OCI-LY7 (cell line): ENCODE data around the gene CENPV. TPM values are rescaled to one million over a fixed set of nuclear protein-coding genes. Genes with fewer than 3 reads are reported as not detected.
"Not testable (repeated sequence)": the region's sequence is repeated elsewhere in the genome, so short reads cannot be mapped to it uniquely, and the experiment has no call there.

Source experiments
- BruUV-seq: library from RNA; stranded (reverse); fragments of 400-500 nt; replicated peaks from 2 replicates; lab custom pipeline; 2021; lab: Mats Ljungman, UMichigan
- CTCF ChIA-PET: fragments of 300-600 bp; sonication (Branson Sonifier 250); formaldehyde crosslinking; loops from one replicate; lab custom pipeline; 2022; ENCODE audit warnings: antibody characterized with exemption; ENCODE audit not compliant: unreplicated experiment; lab: Charles Lee
- POLR2A ChIA-PET: fragments of 300-600 bp; sonication (Branson Sonifier 250); formaldehyde crosslinking; loops from one replicate; lab custom pipeline; 2022; ENCODE audit warnings: antibody characterized with exemption; lab: Charles Lee
- DNase-seq: peaks from one replicate; pipeline ENCODE4 v3.0.0-alpha.2; 2015; ENCODE audit warnings: low spot score
- H2AFZ ChIP-seq: fragments of 200-600 bp; sonication (generic), shearing (Covaris generic); 2 replicates; pipeline ENCODE4 v1.6.1; 2014; ENCODE audit warnings: mild to moderate bottlenecking, antibody characterized with exemption, low read length, moderate library complexity
- H3K27ac ChIP-seq: fragments of 200-600 bp; sonication (generic); 2 replicates; pipeline ENCODE4 v1.5.1; 2014; ENCODE audit warnings: mixed run types, low read depth, mild to moderate bottlenecking, moderate library complexity, low read length, inconsistent platforms; ENCODE audit not compliant: poor library complexity, severe bottlenecking
- H3K36me3 ChIP-seq: fragments of 200-600 bp; sonication (generic); 2 replicates; pipeline ENCODE4 v1.6.1; 2014; ENCODE audit warnings: mild to moderate bottlenecking, antibody characterized with exemption, low read length, moderate library complexity, mixed read lengths; ENCODE audit not compliant: insufficient read depth
- H3K4me1 ChIP-seq: fragments of 200-600 bp; sonication (generic); 2 replicates; pipeline ENCODE4 v1.5.1; 2014; ENCODE audit warnings: mild to moderate bottlenecking, low read length; ENCODE audit not compliant: insufficient read depth, poor library complexity, severe bottlenecking
- H3K4me2 ChIP-seq: fragments of 200-600 bp; sonication (generic); 2 replicates; pipeline ENCODE4 v1.6.1; 2014; ENCODE audit warnings: mild to moderate bottlenecking, low read length
- H3K4me3 ChIP-seq: fragments of 200-600 bp; sonication (generic); 2 replicates; pipeline ENCODE4 v1.5.1; 2014; ENCODE audit warnings: mild to moderate bottlenecking, low read depth, low read length; ENCODE audit not compliant: poor library complexity, severe bottlenecking
- H3K79me2 ChIP-seq: fragments of 200-600 bp; sonication (generic); 2 replicates; pipeline ENCODE4 v1.6.1; 2016; ENCODE audit warnings: low read depth, mild to moderate bottlenecking, low read length, moderate library complexity, mixed read lengths; ENCODE audit not compliant: insufficient read depth
- H3K9me2 ChIP-seq: fragments of 200-600 bp; sonication (generic); 2 replicates; pipeline ENCODE4 v1.6.1; 2016; ENCODE audit warnings: mild to moderate bottlenecking, low read length, mixed read lengths; ENCODE audit not compliant: insufficient read depth
- H3K9me3 ChIP-seq: fragments of 200-600 bp; sonication (generic); 2 replicates; pipeline ENCODE4 v1.6.1; 2014; ENCODE audit warnings: mild to moderate bottlenecking, mixed run types, low read length, mixed read lengths
- H4K20me1 ChIP-seq: fragments of 200-600 bp; sonication (generic); 2 replicates; pipeline ENCODE4 v1.6.1; 2014; ENCODE audit warnings: mild to moderate bottlenecking, antibody characterized with exemption, low read length, moderate library complexity, mixed read lengths; ENCODE audit not compliant: insufficient read depth
- EZH2phosphoT487 ChIP-seq: fragments of 200-600 bp; sonication (generic); IDR thresholded peaks from 2 replicates; pipeline ENCODE4 v1.6.1; 2018; ENCODE audit warnings: low read depth, borderline replicate concordance, mild to moderate bottlenecking, mixed run types, antibody characterized with exemption, low read length, moderate library complexity, mixed read lengths
- intact Hi-C: fragments of 100-400 bp; cut with micrococcal nuclease; formaldehyde crosslinking; loops from one replicate; pipeline ENCODE4 v1.10.0; 2022; ENCODE audit not compliant: unreplicated experiment
- total RNA-seq, 2 experiments: library from RNA; depleted of rRNA in 1 of 2; stranded (reverse); fragments of >200 nt in 1 of 2; shearing (Covaris generic) in 1 of 2; gene quantifications; 2 replicates each; pipeline ENCODE4 v1.2.3, GENCODE V29; 2014 to 2022
- TF ChIP-seq, protein P1 (sequence below): fragments of 200-600 bp; sonication (generic); conservative IDR thresholded peaks from 2 replicates; pipeline ENCODE4 v1.5.1; 2014; ENCODE audit warnings: mild to moderate bottlenecking, antibody characterized with exemption, low read length, moderate library complexity, mixed read lengths

CENPV gene
- total RNA-seq, 2 experiments from 2014 or later: 77.3 to 78.8 TPM

DNA sequence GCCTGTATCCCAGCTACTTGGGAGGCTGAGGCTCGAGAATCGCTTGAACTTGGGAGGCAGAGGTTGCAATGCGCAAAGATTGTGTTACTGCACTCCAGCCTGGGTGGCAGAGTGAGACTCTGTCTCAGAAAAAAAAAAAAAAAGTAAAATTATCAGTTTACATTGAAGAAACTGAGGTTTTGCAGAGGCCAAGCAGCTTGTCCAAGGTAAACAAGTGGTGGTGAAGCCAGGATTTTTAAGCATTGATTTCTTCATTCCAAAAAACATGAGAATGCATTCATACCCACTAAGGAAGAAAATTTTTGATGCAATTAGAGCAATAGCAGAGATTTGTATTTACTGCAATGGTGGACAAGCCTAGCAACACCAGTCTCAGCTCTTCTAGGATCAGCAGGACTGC, 52.7 kb downstream of the CENPV start:
- Histone ChIP-seq H3K36me3 (no peaks in the 10 kb centered on the region), H3K4me1 (no peaks in the 10 kb centered on the region), H4K20me1 (no peaks in the 10 kb centered on the region), H3K27ac (no peak overlapping the region), H3K9me3 (no peaks in the 10 kb centered on the region), H2AFZ (no peak overlapping the region), H3K9me2 (no peaks in the 10 kb centered on the region), H3K79me2 (no peaks in the 10 kb centered on the region), H3K4me3 (no peak overlapping the region), H3K4me2 (no peak overlapping the region)
- POLR2A ChIA-PET: no interaction called here
- CTCF ChIA-PET: no interaction called here
- TF ChIP-seq EZH2phosphoT487: no peak
- TF ChIP-seq, protein P1, sequence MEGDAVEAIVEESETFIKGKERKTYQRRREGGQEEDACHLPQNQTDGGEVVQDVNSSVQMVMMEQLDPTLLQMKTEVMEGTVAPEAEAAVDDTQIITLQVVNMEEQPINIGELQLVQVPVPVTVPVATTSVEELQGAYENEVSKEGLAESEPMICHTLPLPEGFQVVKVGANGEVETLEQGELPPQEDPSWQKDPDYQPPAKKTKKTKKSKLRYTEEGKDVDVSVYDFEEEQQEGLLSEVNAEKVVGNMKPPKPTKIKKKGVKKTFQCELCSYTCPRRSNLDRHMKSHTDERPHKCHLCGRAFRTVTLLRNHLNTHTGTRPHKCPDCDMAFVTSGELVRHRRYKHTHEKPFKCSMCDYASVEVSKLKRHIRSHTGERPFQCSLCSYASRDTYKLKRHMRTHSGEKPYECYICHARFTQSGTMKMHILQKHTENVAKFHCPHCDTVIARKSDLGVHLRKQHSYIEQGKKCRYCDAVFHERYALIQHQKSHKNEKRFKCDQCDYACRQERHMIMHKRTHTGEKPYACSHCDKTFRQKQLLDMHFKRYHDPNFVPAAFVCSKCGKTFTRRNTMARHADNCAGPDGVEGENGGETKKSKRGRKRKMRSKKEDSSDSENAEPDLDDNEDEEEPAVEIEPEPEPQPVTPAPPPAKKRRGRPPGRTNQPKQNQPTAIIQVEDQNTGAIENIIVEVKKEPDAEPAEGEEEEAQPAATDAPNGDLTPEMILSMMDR: no peak
- no TSS peak for BruUV-seq
- DNase-seq: no peak
- intact Hi-C loops: no loop called here

DNA sequence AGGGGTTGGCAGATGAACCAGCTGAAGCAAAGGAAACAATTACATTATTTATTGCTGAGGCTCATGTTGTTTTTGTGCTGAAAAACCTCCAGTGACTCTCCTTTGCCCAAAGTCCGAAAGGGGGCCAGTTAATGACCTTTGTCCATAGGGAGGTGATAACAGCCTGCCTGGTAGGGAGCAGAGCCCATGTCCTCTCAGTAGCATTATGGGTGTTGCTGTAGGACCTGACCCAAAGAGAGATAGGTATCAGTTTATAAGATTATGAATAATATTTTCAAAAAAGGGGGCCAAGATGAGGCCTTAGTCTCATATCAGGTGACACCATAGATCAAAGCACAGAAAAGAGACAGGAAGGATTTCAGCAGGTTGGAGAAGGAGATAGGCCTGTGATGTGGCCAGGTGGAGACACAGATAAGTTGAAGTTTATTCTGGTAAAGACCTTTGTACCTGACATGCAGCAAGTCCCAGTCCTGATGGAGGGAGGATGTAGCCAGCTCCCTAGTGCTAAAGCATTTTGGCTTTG, 55.1 kb downstream of the CENPV start:
- Histone ChIP-seq H3K9me2 (no peaks in the 10 kb centered on the region), H3K4me3 (no peak overlapping the region), H4K20me1 (no peaks in the 10 kb centered on the region), H3K36me3 (no peaks in the 10 kb centered on the region), H3K27ac (no peak overlapping the region), H3K4me2 (no peak overlapping the region), H3K4me1 (no peaks in the 10 kb centered on the region), H2AFZ (no peak overlapping the region), H3K79me2 (no peaks in the 10 kb centered on the region), H3K9me3 (no peaks in the 10 kb centered on the region)
- POLR2A ChIA-PET: interaction anchor here (1.0 kb wide), 1 partner anchor 144 kb away, joined by 3 read pairs; no protein-coding TSS in a partner anchor
- CTCF ChIA-PET: interaction anchor here (1.8 kb wide), 1 partner anchor 9 kb away, joined by 4 read pairs; no protein-coding TSS in a partner anchor
- intact Hi-C loops: no loop called here
- no peak for DNase-seq
- TF ChIP-seq EZH2phosphoT487: no peak
- TF ChIP-seq, protein P1: no peak
- no TSS peak for BruUV-seq

DNA sequence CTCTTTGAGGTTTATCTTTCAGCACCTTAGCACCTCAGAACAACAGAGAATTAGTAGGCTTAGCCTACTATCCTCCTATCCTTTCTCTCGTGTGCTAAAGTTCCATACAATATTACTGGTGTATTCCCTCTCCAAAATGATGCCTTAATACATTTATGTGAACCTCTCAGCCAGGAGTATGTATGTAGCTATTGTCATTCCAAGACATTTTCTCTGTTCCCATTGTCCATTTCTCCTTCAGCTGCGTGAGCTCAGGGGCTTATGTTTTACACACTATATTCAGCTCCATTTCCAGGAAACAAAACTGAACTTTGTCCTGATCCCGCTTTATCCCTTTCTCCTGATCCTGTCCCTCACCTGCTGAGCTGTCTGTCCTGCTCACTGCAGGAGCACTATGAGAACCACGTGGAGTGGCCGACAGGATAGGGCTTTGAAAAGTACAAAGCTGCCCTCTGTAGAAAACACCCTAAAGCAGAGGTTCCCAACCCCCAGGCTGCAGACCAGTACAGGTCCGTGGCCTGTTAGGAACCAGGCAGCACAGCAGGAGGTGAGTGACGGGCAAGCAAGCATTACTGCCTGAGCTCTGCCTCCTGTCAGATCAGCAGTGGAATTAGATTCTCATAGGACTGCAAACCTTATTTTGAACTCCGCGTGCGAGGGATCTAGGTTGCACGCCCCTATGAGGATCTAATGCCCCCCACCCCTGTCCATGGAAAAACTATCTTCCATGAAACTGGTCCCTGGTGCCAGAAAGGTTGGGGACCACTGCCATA, 55.7 kb downstream of the CENPV start:
- TF ChIP-seq EZH2phosphoT487: no peak
- TF ChIP-seq, protein P1: no peak
- Histone ChIP-seq H3K36me3 (0 out of 2 replicates have a peak, but pooled peaks cover 5% of the 10 kb centered on the region), H3K4me2 (no peak overlapping the region), H3K4me1 (no peaks in the 10 kb centered on the region), H4K20me1 (no peaks in the 10 kb centered on the region), H3K27ac (no peak overlapping the region), H3K9me2 (no peaks in the 10 kb centered on the region), H2AFZ (no peak overlapping the region), H3K4me3 (no peak overlapping the region), H3K9me3 (no peaks in the 10 kb centered on the region), H3K79me2 (no peaks in the 10 kb centered on the region)
- ChIA-PET CTCF (no interaction called here), POLR2A (no interaction called here)
- BruUV-seq: no TSS peak
- intact Hi-C loops: no loop called here
- no peak for DNase-seq

DNA sequence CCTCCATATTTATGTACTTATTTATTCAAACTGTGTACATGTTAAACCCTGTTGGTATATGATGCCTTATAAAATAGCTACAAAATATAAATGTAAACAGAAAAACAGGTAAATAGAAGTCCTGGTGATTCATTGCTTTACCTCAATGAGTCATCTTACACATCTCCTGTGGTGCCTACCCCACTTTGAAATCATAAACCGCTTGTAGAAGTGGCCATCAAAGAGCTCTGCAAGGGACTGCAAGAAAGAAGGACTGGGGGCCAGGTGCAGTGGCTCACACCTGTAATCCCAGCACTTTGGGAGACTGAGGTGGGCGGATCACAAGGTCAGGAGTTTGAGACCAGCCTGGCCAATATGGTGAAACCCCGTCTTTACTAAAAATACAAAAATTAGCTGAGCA, 57.2 kb downstream of the CENPV start:
- H3K4me3 ChIP-seq, H3K79me2 ChIP-seq, H3K4me1 ChIP-seq, H3K9me2 ChIP-seq, H3K27ac ChIP-seq, intact Hi-C loops, CTCF ChIA-PET, H3K36me3 ChIP-seq, H4K20me1 ChIP-seq, DNase-seq, BruUV-seq, H3K4me2 ChIP-seq, H2AFZ ChIP-seq, H3K9me3 ChIP-seq: not testable (repeated sequence)
- POLR2A ChIA-PET: interaction anchor here (0.7 to 0.8 kb wide), 3 partner anchors 8 to 65 kb away, joined by 3 to 5 read pairs (median 4); no protein-coding TSS in a partner anchor
